WERI-Rb-1 (cell line): Measurements from ENCODE around the gene LRRC25.

ENCODE experiments used
- DNase-seq: peaks from one replicate; pipeline ENCODE4 v3.0.0-alpha.2; 2020
- H3K27ac ChIP-seq: fragments of 250-450 bp; sonication (Bioruptor Pico); 2 replicates; pipeline ENCODE4 v1.5.1; 2020; ENCODE audit warnings: mild to moderate bottlenecking, moderate library complexity
- H3K27me3 ChIP-seq: fragments of 250-450 bp; sonication (Bioruptor Pico); 2 replicates; pipeline ENCODE4 v1.5.1; 2021; ENCODE audit warnings: mild to moderate bottlenecking, low read depth, moderate library complexity; ENCODE audit not compliant: insufficient read depth, severe bottlenecking
- H3K36me3 ChIP-seq: fragments of 250-450 bp; sonication (Bioruptor Pico); 2 replicates; pipeline ENCODE4 v1.5.1; 2020; ENCODE audit warnings: mild to moderate bottlenecking, moderate library complexity
- H3K4me3 ChIP-seq: 2 replicates; pipeline ENCODE4 v1.5.1; 2011; ENCODE audit warnings: low read depth, mild to moderate bottlenecking, control low read depth, low read length
- H3K9me3 ChIP-seq: fragments of 250-450 bp; sonication (Bioruptor Pico); 2 replicates; pipeline ENCODE4 v1.5.1; 2021; ENCODE audit warnings: mild to moderate bottlenecking, moderate library complexity; ENCODE audit not compliant: severe bottlenecking
- TF ChIP-seq, protein P1 (sequence below): IDR thresholded peaks from 2 replicates; pipeline ENCODE4 v1.5.1; 2011; ENCODE audit warnings: low read depth, mild to moderate bottlenecking, control low read depth, inconsistent platforms, low read length

The LRRC25 gene

DNA sequence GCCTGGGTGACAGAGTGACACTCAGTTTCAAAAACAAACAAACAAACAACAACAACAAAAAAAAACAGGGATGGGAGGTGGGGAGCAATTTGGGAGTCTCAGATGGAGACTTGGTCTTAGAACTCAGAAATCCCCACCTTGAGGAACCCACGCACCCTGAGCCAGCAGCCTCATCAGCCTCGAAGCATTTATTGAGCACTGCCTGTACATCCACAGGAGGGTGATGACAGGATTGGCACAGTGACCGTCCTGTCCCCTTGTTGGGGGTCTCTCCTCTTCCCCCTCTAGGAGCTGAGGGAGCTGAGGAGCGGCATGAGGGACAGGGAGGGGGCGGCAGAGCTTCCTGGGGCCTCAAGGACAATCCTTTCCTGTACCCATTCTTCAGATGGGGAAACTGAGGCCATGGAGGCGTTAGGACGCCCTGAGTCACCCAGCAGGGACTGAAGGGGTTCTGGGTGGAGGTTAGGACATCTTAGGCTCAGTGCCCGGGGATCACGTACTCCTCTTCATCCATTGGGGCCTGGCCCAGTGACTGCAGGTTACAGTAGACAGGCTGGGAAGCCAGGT is 5.8 kb downstream of the LRRC25 start:
- H3K27me3 ChIP-seq = no peaks in the 10 kb centered on the region
- H3K36me3 ChIP-seq = peaks cover 11% of the 10 kb centered on the region
- peaks cover 4% of the 10 kb centered on the region for H3K9me3 ChIP-seq
- H3K27ac ChIP-seq = no peak overlapping the region
- TF ChIP-seq, protein P1, sequence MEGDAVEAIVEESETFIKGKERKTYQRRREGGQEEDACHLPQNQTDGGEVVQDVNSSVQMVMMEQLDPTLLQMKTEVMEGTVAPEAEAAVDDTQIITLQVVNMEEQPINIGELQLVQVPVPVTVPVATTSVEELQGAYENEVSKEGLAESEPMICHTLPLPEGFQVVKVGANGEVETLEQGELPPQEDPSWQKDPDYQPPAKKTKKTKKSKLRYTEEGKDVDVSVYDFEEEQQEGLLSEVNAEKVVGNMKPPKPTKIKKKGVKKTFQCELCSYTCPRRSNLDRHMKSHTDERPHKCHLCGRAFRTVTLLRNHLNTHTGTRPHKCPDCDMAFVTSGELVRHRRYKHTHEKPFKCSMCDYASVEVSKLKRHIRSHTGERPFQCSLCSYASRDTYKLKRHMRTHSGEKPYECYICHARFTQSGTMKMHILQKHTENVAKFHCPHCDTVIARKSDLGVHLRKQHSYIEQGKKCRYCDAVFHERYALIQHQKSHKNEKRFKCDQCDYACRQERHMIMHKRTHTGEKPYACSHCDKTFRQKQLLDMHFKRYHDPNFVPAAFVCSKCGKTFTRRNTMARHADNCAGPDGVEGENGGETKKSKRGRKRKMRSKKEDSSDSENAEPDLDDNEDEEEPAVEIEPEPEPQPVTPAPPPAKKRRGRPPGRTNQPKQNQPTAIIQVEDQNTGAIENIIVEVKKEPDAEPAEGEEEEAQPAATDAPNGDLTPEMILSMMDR = no peak
- no peak overlapping the region for H3K4me3 ChIP-seq
- DNase-seq = no peak

DNA sequence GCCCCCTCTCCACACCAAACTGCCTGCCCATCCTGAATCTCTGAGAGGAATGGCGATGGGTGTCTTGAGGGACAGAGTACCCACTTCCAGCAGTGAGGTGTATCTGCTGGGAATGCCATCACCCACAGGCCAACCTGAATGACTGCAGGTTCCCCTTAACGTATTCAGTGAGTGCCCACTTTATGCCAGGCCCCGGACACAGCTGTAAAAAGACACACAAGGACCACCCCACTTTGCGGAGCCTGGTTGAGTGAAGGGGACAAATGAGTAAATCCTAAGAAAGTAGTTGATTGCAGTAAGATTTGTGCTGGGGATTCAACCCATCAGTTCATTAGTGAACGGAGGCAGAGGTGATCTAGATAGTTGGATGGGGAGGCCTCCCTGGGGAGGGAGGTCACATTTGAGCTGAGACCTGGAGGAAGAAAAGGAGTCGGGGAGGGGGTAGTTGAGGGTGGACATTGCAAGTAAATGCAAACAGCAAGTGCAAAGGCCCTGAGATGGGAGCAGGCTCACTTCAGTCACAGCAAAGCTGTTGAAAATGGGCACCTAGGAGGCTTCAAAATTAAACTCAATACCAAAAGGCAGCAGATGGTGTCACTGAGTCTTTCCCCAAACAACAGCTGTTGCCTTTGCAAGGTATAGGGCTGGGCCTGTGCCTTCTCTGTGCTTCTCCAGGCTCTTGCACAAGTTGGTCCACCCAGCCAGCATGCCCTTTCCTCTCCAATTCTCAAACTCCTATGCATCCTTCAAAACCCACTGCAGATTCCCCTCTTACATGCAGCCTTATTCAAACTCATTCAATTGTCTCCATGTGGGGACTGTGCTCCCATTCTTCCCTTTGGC is 7.1 kb downstream of the LRRC25 start:
- no peak overlapping the region for H3K27ac ChIP-seq
- no peaks in the 10 kb centered on the region for H3K27me3 ChIP-seq
- no peak for DNase-seq
- H3K36me3 ChIP-seq = peaks cover 11% of the 10 kb centered on the region
- no peak overlapping the region for H3K4me3 ChIP-seq
- TF ChIP-seq, protein P1 = no peak
- H3K9me3 ChIP-seq = peaks cover 4% of the 10 kb centered on the region

DNA sequence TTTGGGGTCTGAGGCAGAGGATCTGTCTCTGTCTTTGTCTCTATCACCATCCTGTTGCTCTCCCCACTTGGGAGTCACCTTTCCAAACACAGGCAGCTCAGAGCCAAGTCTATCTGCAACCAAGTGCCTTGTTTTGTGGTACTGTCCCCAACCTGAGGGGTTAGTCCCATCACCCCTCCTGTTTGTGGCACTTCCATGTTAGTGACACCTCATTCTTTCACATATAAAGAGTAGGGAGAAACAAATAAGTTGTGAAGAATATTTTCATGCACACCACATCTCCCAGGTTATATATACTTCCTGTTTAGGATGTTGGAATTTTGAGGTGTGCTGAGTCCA is 7.7 kb downstream of the LRRC25 start:
- Histone ChIP-seq H3K4me3 (no peak overlapping the region), H3K9me3 (peaks cover 4% of the 10 kb centered on the region), H3K36me3 (peaks cover 11% of the 10 kb centered on the region), H3K27ac (no peak overlapping the region), H3K27me3 (no peaks in the 10 kb centered on the region)
- TF ChIP-seq, protein P1 = no peak
- DNase-seq = no peak

DNA sequence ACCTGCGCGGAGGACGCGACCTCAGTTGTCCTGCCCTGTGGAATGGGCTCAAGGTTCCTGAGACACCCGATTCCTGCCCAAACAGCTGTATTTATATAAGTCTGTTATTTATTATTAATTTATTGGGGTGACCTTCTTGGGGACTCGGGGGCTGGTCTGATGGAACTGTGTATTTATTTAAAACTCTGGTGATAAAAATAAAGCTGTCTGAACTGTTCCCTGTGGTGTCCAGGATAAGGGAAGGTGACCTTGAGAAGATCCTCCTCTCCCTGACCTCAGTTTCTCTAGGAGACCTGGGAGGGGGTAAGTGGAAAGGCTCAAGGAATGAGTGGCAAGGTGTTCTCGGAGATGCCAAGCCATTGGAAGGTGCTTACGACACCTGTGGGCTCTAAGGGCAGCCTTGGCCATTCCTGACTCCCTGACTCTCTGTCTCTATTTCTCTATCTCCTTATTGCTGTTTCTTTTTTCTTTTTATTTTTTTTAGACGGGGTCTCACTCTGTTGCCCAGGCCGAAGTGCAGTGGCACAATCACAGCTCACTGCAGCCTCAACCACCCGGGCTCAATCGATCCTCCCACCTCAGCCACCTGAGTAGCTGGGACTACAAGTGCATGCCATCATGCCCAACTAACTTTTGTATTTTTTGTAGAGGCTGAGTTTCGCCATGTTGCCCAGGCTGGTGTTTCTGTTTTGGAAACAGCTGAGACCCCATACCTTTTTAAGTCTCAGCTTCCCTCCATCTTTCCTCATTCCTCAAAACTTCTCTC is 8.3 kb downstream of the LRRC25 start:
- Histone ChIP-seq H3K9me3 (peaks cover 4% of the 10 kb centered on the region), H3K36me3 (peaks cover 11% of the 10 kb centered on the region), H3K27ac (no peak overlapping the region), H3K27me3 (no peaks in the 10 kb centered on the region), H3K4me3 (peak overlapping the region; percentile 4)
- DNase-seq = no peak
- TF ChIP-seq, protein P1 = no peak

DNA sequence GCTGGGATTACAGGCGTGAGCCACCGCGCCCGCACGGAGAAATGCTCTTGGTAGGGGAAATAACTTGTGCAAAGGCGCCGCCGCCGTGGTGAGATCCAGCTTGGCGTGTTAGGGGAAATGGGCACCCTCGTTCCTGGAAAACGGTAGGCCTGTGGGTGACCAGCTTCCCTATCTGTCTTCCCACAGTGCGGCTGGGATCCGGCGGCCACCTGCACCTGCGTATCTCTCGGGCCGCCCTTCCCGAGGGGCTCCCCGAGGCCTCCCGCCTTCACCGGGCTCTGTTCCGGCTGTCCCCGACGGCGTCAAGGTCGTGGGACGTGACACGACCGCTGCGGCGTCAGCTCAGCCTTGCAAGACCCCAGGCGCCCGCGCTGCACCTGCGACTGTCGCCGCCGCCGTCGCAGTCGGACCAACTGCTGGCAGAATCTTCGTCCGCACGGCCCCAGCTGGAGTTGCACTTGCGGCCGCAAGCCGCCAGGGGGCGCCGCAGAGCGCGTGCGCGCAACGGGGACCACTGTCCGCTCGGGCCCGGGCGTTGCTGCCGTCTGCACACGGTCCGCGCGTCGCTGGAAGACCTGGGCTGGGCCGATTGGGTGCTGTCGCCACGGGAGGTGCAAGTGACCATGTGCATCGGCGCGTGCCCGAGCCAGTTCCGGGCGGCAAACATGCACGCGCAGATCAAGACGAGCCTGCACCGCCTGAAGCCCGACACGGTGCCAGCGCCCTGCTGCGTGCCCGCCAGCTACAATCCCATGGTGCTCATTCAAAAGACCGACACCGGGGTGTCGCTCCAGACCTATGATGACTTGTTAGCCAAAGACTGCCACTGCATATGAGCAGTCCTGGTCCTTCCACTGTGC is 9.1 kb downstream of the LRRC25 start:
- peak; percentile 85 for DNase-seq
- TF ChIP-seq, protein P1 = peak; percentile 98
- peaks cover 11% of the 10 kb centered on the region for H3K36me3 ChIP-seq
- no peak overlapping the region for H3K27ac ChIP-seq
- H3K27me3 ChIP-seq = no peaks in the 10 kb centered on the region
- H3K9me3 ChIP-seq = peaks cover 4% of the 10 kb centered on the region
- H3K4me3 ChIP-seq = peak overlapping the region; percentile 4
